GM23338 (cell line): Measurements from ENCODE around the gene RCSD1. TPM values are rescaled to one million over a fixed set of nuclear protein-coding genes. Genes with fewer than 3 reads are reported as not detected.

Source experiments
- ATAC-seq: fragments of 200-7000 bp; cut with Tn5 transposase; 3 replicates; pipeline ENCODE4 v1.9.1; 2020
- DNase-seq: peaks from one replicate; pipeline ENCODE4 v3.0.0-alpha.2; 2015; ENCODE audit warnings: low spot score
- H2AFZ ChIP-seq: fragments of 200-600 bp; sonication (generic); 2 replicates; pipeline ENCODE4 v1.8.0; 2016; ENCODE audit warnings: antibody characterized with exemption, mild to moderate bottlenecking, moderate library complexity
- H3F3A ChIP-seq: fragments of 200-600 bp; sonication (generic); replicated peaks from 2 replicates; pipeline ENCODE4 v1.8.0; 2017; ENCODE audit warnings: antibody characterized with exemption, mixed run types, low read depth
- H3K27ac ChIP-seq: fragments of 200-600 bp; sonication (generic); 2 replicates; pipeline ENCODE4 v1.6.1; 2016; ENCODE audit warnings: low read depth
- H3K27me3 ChIP-seq: fragments of 200-600 bp; sonication (generic); 2 replicates; pipeline ENCODE4 v1.8.0; 2016; ENCODE audit warnings: mild to moderate bottlenecking, mixed run types, moderate library complexity; ENCODE audit not compliant: insufficient read depth
- H3K36me3 ChIP-seq: fragments of 200-600 bp; sonication (generic); 2 replicates; pipeline ENCODE4 v1.8.0; 2016; ENCODE audit warnings: mild to moderate bottlenecking; ENCODE audit not compliant: insufficient read depth
- H3K4me1 ChIP-seq: fragments of 200-600 bp; sonication (generic); 2 replicates; pipeline ENCODE4 v1.8.0; 2016; ENCODE audit warnings: mild to moderate bottlenecking, moderate library complexity; ENCODE audit not compliant: insufficient read depth
- H3K4me2 ChIP-seq: fragments of 200-600 bp; sonication (generic); 2 replicates; pipeline ENCODE4 v1.7.1; 2017; ENCODE audit warnings: mixed run types
- H3K4me3 ChIP-seq: fragments of 200-600 bp; sonication (generic); 2 replicates; pipeline ENCODE4 v1.6.1; 2016; ENCODE audit warnings: mixed run types
- H3K79me2 ChIP-seq: fragments of 200-600 bp; sonication (generic); replicated peaks from 2 replicates; pipeline ENCODE4 v1.8.0; 2017; ENCODE audit warnings: mild to moderate bottlenecking; ENCODE audit not compliant: insufficient read depth
- H3K9me2 ChIP-seq: fragments of 200-600 bp; sonication (generic); 2 replicates; pipeline ENCODE4 v1.8.0; 2017; ENCODE audit not compliant: insufficient read depth
- H4K20me1 ChIP-seq: fragments of 200-600 bp; sonication (generic); replicated peaks from 2 replicates; pipeline ENCODE4 v1.8.0; 2017; ENCODE audit warnings: mild to moderate bottlenecking; ENCODE audit not compliant: insufficient read depth
- H3K27ac Mint-ChIP-seq: 2 replicates; pipeline ENCODE4 v1.8.0; 2020; ENCODE audit warnings: inconsistent platforms, mild to moderate bottlenecking, moderate library complexity, mixed read lengths
- H3K27me3 Mint-ChIP-seq: 3 replicates; pipeline ENCODE4 v1.8.0; 2022; ENCODE audit warnings: low read depth, mild to moderate bottlenecking, moderate library complexity, mixed read lengths, inconsistent platforms; ENCODE audit not compliant: insufficient read depth, poor library complexity
- H3K36me3 Mint-ChIP-seq: 3 replicates; pipeline ENCODE4 v1.8.0; 2021; ENCODE audit warnings: low read depth, mild to moderate bottlenecking, inconsistent platforms, moderate library complexity, mixed read lengths
- H3K4me1 Mint-ChIP-seq: 3 replicates; pipeline ENCODE4 v1.8.0; 2020; ENCODE audit warnings: mild to moderate bottlenecking, inconsistent platforms, mixed read lengths
- H3K4me3 Mint-ChIP-seq: 3 replicates; pipeline ENCODE4 v1.8.0; 2021; ENCODE audit warnings: moderate library complexity, mild to moderate bottlenecking, inconsistent platforms, mixed read lengths
- H3K9me3 Mint-ChIP-seq: 3 replicates; pipeline ENCODE4 v1.8.0; 2020; ENCODE audit warnings: moderate library complexity, mild to moderate bottlenecking, inconsistent platforms, mixed read lengths
- CTCF ChIP-seq, 2 experiments: fragments of 200-600 bp in 1 of 2; sonication (generic) in 1 of 2; conservative IDR thresholded peaks; 2 replicates each; pipeline versions ENCODE4 v1.5.1 to v1.6.1; 2016 to 2017; ENCODE audit warnings: antibody characterized with exemption in 2 of 2, low read depth in 2 of 2, mild to moderate bottlenecking in 2 of 2, moderate library complexity in 1 of 2
- ETS1 ChIP-seq: IDR thresholded peaks from 2 replicates; pipeline ENCODE4 v1.6.1; 2016; ENCODE audit warnings: antibody characterized with exemption
- EZH2 ChIP-seq: fragments of 200-600 bp; sonication (generic); IDR thresholded peaks from one replicate; pipeline ENCODE4 v1.8.0; 2017; ENCODE audit warnings: antibody characterized with exemption, mild to moderate bottlenecking, low read depth; ENCODE audit not compliant: unreplicated experiment
- EZH2phosphoT487 ChIP-seq: fragments of 200-600 bp; sonication (generic); IDR thresholded peaks from one replicate; pipeline ENCODE4 v1.8.1; 2018; ENCODE audit warnings: antibody characterized with exemption; ENCODE audit not compliant: unreplicated experiment
- JUNB ChIP-seq: IDR thresholded peaks from one replicate; pipeline ENCODE4 v1.6.1; 2016; ENCODE audit warnings: antibody characterized with exemption; ENCODE audit not compliant: unreplicated experiment
- STAT1 ChIP-seq: IDR thresholded peaks from one replicate; pipeline ENCODE4 v1.6.1; 2016; ENCODE audit warnings: antibody characterized with exemption; ENCODE audit not compliant: unreplicated experiment
- ZNF331 ChIP-seq: fragments of 250-450 bp; sonication (Bioruptor Pico); IDR thresholded peaks from 2 replicates; pipeline ENCODE4 v1.5.0; 2020; ENCODE audit warnings: low read depth, mild to moderate bottlenecking, moderate library complexity
- ZNF462 ChIP-seq: fragments of 250-450 bp; sonication (Bioruptor Pico); IDR thresholded peaks from 2 replicates; pipeline ENCODE4 v1.5.0; 2020; ENCODE audit warnings: mild to moderate bottlenecking, moderate library complexity
- polyA plus RNA-seq: library from polyadenylated mRNA; unstranded; fragments of >200 nt; fragmentation: Nextera tagmentation; extraction: Ambion mirVana; gene quantifications from 2 replicates; pipeline ENCODE4 v1.2.1, GENCODE V29; 2016
- total RNA-seq: library from RNA; depleted of rRNA; stranded (reverse); fragments of >200 nt; shearing (Covaris generic); gene quantifications from 2 replicates; pipeline ENCODE4 v1.2.3, GENCODE V29; 2014

Gene RCSD1
- total and polyA plus RNA-seq, 2 experiments from 2014 or later, result 0.18 to 0.73 TPM

GRCh38 chr1:167687919-167688519 lies 58.0 kb downstream of the RCSD1 start:
- Histone ChIP-seq H3F3A (no peaks in the 10 kb centered on the region), H3K4me3 (no peak overlapping the region), H3K79me2 (no peaks in the 10 kb centered on the region), H4K20me1 (no peaks in the 10 kb centered on the region), H3K9me2 (no peaks in the 10 kb centered on the region), H2AFZ (no peak overlapping the region), H3K27ac (no peak overlapping the region), H3K27me3 (no peaks in the 10 kb centered on the region), H3K4me2 (no peak overlapping the region), H3K4me1 (peaks cover 32% of the 10 kb centered on the region), H3K36me3 (no peaks in the 10 kb centered on the region)
- Mint-ChIP-seq H3K4me3 (no peak overlapping the region), H3K9me3 (no peaks in the 10 kb centered on the region), H3K36me3 (no peaks in the 10 kb centered on the region), H3K4me1 (peaks cover 40% of the 10 kb centered on the region), H3K27ac (no peak overlapping the region), H3K27me3 (peaks cover 10% of the 10 kb centered on the region)
- peak; percentile 91 to 98 for TF ChIP-seq CTCF (conservative IDR thresholded peaks at IDR 0.05; ENCODE audit: low read depth in 2 of 2)
- no peak for TF ChIP-seq EZH2phosphoT487
- TF ChIP-seq ETS1, result no peak
- peak; percentile 95 for DNase-seq
- ATAC-seq, result peak; percentile 48

- Mint-ChIP-seq H3K9me3 (no peaks in the 10 kb centered on the region), H3K36me3 (no peaks in the 10 kb centered on the region), H3K4me1 (peaks cover 27% of the 10 kb centered on the region), H3K27me3 (peaks cover 2% of the 10 kb centered on the region), H3K27ac (no peak overlapping the region), H3K4me3 (no peak overlapping the region)
- Histone ChIP-seq H3K27me3 (no peaks in the 10 kb centered on the region), H3K79me2 (no peaks in the 10 kb centered on the region), H4K20me1 (no peaks in the 10 kb centered on the region), H3K36me3 (no peaks in the 10 kb centered on the region), H3K4me1 (peaks cover 24% of the 10 kb centered on the region), H3K9me2 (no peaks in the 10 kb centered on the region), H3K4me3 (no peak overlapping the region), H2AFZ (no peak overlapping the region), H3K27ac (no peak overlapping the region), H3F3A (no peaks in the 10 kb centered on the region), H3K4me2 (no peak overlapping the region)
- DNase-seq, result no peak
- no peak for ATAC-seq
- TF ChIP-seq ZNF331 (no peak), STAT1 (no peak), ZNF462 (no peak), ETS1 (no peak), JUNB (no peak), EZH2 (no peak), CTCF (conservative IDR thresholded peaks at IDR 0.05; ENCODE audit: low read depth in 2 of 2) (no peak)
Observed at GRCh38 chr1:167689567-167689920, 59.5 kb downstream of the RCSD1 start.
